A673 (cell line): ENCODE data around the gene CRYBG3. TPM values are rescaled to one million over a fixed set of nuclear protein-coding genes. Genes with fewer than 3 reads are reported as not detected.
A peak's percentile ranks its signal among the peaks of the same experiment; 100 is the strongest.

ENCODE experiments used
- BruUV-seq: library from RNA; stranded (reverse); fragments of 400-500 nt; replicated peaks from 2 replicates; lab custom pipeline; 2021; lab: Mats Ljungman, UMichigan
- CTCF ChIA-PET: fragments of 300-600 bp; sonication (Branson Sonifier 250); formaldehyde crosslinking; loops from one replicate; lab custom pipeline; 2022; ENCODE audit warnings: antibody characterized with exemption; lab: Charles Lee
- POLR2A ChIA-PET: fragments of 300-600 bp; sonication (Branson Sonifier 250); formaldehyde crosslinking; loops from one replicate; lab custom pipeline; 2022; ENCODE audit warnings: antibody characterized with exemption; ENCODE audit not compliant: low non-redundant PET; lab: Charles Lee
- DNase-seq: peaks from one replicate; pipeline ENCODE4 v3.0.0-alpha.2; 2015; ENCODE audit warnings: low spot score
- H3K27ac ChIP-seq: fragments of 200-600 bp; sonication (generic); 2 replicates; pipeline ENCODE4 v1.5.1; 2016; ENCODE audit warnings: mixed run types, low read depth, mild to moderate bottlenecking, mixed read lengths, antibody characterized with exemption, low read length; ENCODE audit not compliant: poor library complexity, severe bottlenecking
- H3K27me3 ChIP-seq: fragments of 200-600 bp; sonication (generic); replicated peaks from 2 replicates; pipeline ENCODE4 v1.6.1; 2017; ENCODE audit warnings: mixed run types, low read depth, mild to moderate bottlenecking, mixed read lengths, antibody characterized with exemption, low read length; ENCODE audit not compliant: insufficient read depth, poor library complexity
- H3K36me3 ChIP-seq: fragments of 200-600 bp; sonication (generic); 2 replicates; pipeline ENCODE4 v1.6.1; 2016; ENCODE audit warnings: mixed run types, mild to moderate bottlenecking, mixed read lengths, antibody characterized with exemption, low read length; ENCODE audit not compliant: insufficient read depth, poor library complexity, severe bottlenecking
- H3K4me1 ChIP-seq: fragments of 200-600 bp; sonication (generic); 2 replicates; pipeline ENCODE4 v1.6.1; 2017; ENCODE audit warnings: mixed run types, mild to moderate bottlenecking, mixed read lengths, antibody characterized with exemption, low read length; ENCODE audit not compliant: insufficient read depth, poor library complexity, severe bottlenecking
- H3K4me3 ChIP-seq: fragments of 200-600 bp; sonication (generic); 2 replicates; pipeline ENCODE4 v1.5.1; 2016; ENCODE audit warnings: low read depth, mixed run types, mild to moderate bottlenecking, mixed read lengths, low read length; ENCODE audit not compliant: poor library complexity, severe bottlenecking
- H3K9me3 ChIP-seq: fragments of 200-600 bp; sonication (generic); 2 replicates; pipeline ENCODE4 v1.6.1; 2016; ENCODE audit warnings: mixed run types, low read depth, mild to moderate bottlenecking, mixed read lengths, antibody characterized with exemption, low read length; ENCODE audit not compliant: poor library complexity, severe bottlenecking
- EZH2 ChIP-seq: fragments of 200-600 bp; sonication (generic); IDR thresholded peaks from 2 replicates; pipeline ENCODE4 v1.6.1; 2017; ENCODE audit warnings: borderline replicate concordance, low read depth, mild to moderate bottlenecking, mixed read lengths, antibody characterized with exemption, low read length; ENCODE audit not compliant: poor library complexity, severe bottlenecking
- intact Hi-C: fragments of 100-400 bp; cut with micrococcal nuclease; formaldehyde crosslinking; loops from one replicate; pipeline ENCODE4 v1.10.0; 2022; ENCODE audit not compliant: unreplicated experiment
- total RNA-seq: library from RNA; stranded (reverse); gene quantifications from 2 replicates; pipeline ENCODE4 v1.2.3, GENCODE V29; 2021
- TF ChIP-seq, protein P1 (sequence below): fragments of 300-800, 200-600 bp; sonication (generic); conservative IDR thresholded peaks from 2 replicates; pipeline ENCODE4 v1.5.1; 2017; ENCODE audit warnings: low read depth, mild to moderate bottlenecking, antibody characterized with exemption, low read length, moderate library complexity, mixed read lengths

CRYBG3 gene
- total RNA-seq, 1 experiment from 2014 or later = 8.6 TPM

GRCh38 chr3:97822359-97822775 is 556 bp downstream of the CRYBG3 start:
- intact Hi-C loops = loop anchor here (5.0 kb wide), 1 partner anchor 65 kb away; no protein-coding TSS in a partner anchor
- ChIA-PET POLR2A (no interaction called here), CTCF (no interaction called here)
- peaks cover 7% of the 10 kb centered on the region for H3K4me1 ChIP-seq
- no peak for TF ChIP-seq EZH2
- TF ChIP-seq, protein P1, sequence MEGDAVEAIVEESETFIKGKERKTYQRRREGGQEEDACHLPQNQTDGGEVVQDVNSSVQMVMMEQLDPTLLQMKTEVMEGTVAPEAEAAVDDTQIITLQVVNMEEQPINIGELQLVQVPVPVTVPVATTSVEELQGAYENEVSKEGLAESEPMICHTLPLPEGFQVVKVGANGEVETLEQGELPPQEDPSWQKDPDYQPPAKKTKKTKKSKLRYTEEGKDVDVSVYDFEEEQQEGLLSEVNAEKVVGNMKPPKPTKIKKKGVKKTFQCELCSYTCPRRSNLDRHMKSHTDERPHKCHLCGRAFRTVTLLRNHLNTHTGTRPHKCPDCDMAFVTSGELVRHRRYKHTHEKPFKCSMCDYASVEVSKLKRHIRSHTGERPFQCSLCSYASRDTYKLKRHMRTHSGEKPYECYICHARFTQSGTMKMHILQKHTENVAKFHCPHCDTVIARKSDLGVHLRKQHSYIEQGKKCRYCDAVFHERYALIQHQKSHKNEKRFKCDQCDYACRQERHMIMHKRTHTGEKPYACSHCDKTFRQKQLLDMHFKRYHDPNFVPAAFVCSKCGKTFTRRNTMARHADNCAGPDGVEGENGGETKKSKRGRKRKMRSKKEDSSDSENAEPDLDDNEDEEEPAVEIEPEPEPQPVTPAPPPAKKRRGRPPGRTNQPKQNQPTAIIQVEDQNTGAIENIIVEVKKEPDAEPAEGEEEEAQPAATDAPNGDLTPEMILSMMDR = no peak
- peak; percentile 55 for DNase-seq
- no peaks in the 10 kb centered on the region for H3K9me3 ChIP-seq
- H3K27ac ChIP-seq = peak overlapping the region; percentile 55
- H3K4me3 ChIP-seq = peak overlapping the region; percentile 70
- BruUV-seq = no TSS peak
- H3K27me3 ChIP-seq = peaks cover 22% of the 10 kb centered on the region
- H3K36me3 ChIP-seq = no peaks in the 10 kb centered on the region

- POLR2A ChIA-PET = no interaction called here
- peak; percentile 16 for DNase-seq
- Histone ChIP-seq H3K27ac (no peak overlapping the region), H3K4me1 (peaks cover 7% of the 10 kb centered on the region), H3K9me3 (no peaks in the 10 kb centered on the region), H3K36me3 (no peaks in the 10 kb centered on the region), H3K4me3 (peak overlapping the region; percentile 70), H3K27me3 (peaks cover 21% of the 10 kb centered on the region)
- intact Hi-C loops = loop anchor here (5.0 kb wide), 1 partner anchor 64 kb away; no protein-coding TSS in a partner anchor
- CTCF ChIA-PET = no interaction called here
- no peak for TF ChIP-seq EZH2
- TF ChIP-seq, protein P1 = no peak
- no TSS peak for BruUV-seq
Measured at GRCh38 chr3:97823046-97824004, 1.5 kb downstream of the CRYBG3 start.

DNA sequence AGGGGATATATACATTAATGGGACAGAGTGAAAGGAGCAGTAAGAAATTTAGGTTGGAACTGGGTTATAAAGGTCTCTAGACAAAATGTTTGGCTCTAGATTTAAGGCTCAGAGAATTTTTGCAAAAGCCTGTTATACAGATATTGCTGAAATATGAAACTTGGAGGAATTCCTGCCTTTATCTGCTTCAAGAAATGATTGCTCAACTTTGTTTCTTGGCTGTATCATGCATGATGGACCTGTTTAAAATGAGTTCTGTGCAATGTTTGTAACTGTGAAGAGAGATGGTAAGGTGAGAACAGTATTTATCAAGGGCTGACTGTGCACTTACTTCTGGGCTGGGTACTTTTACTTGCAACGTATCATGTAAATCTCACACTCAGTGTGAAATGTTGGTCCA is 3.3 kb downstream of the CRYBG3 start:
- CTCF ChIA-PET = no interaction called here
- no TSS peak for BruUV-seq
- Histone ChIP-seq H3K27ac (no peak overlapping the region), H3K9me3 (no peaks in the 10 kb centered on the region), H3K27me3 (peaks cover 15% of the 10 kb centered on the region), H3K36me3 (no peaks in the 10 kb centered on the region), H3K4me1 (peaks cover 7% of the 10 kb centered on the region), H3K4me3 (no peak overlapping the region)
- POLR2A ChIA-PET = no interaction called here
- intact Hi-C loops = no loop called here
- TF ChIP-seq, protein P1 = no peak
- DNase-seq = no peak
